ENCODE results near the gene KCTD3.

Gene KCTD3

GRCh38 chr1:215566556-215567490 lies at the start of gene KCTD3:
KCTD3 (plus strand) TSS chr1:215567304; CDS start chr1:215567686, 382 bp downstream.
- TF ChIP-seq CTCF (IDR thresholded peaks at IDR 0.05; ENCODE audit: borderline replicate concordance, control extremely low read depth, extremely low read depth, insufficient read depth, missing control alignments), result no peak
- in situ Hi-C loops (cut with MboI; ENCODE audit: low sequenced_read_pairs, unreplicated experiment), result no loop called here
- no peak for DNase-seq (ENCODE audit: low spot score)

- TF ChIP-seq CTCF (IDR thresholded peaks at IDR 0.05; ENCODE audit: borderline replicate concordance, control extremely low read depth, extremely low read depth, insufficient read depth, missing control alignments), result no peak
- in situ Hi-C loops (cut with MboI; ENCODE audit: low sequenced_read_pairs, unreplicated experiment), result loop anchor here (25.0 kb wide), 1 partner anchor 855 kb away; no protein-coding TSS in a partner anchor
- no peak for DNase-seq (ENCODE audit: low spot score)
These were observed 49.6 kb upstream of the KCTD3 start for GRCh38 chr1:215517441-215517891.

- no peak for TF ChIP-seq CTCF (IDR thresholded peaks at IDR 0.05; ENCODE audit: borderline replicate concordance, control extremely low read depth, extremely low read depth, insufficient read depth, missing control alignments)
- DNase-seq (ENCODE audit: low spot score), result no peak
- in situ Hi-C loops (cut with MboI; ENCODE audit: low sequenced_read_pairs, unreplicated experiment), result loop anchor here (25.0 kb wide), 1 partner anchor 856 kb away; no protein-coding TSS in a partner anchor
These were observed 48.5 kb upstream of the KCTD3 start for GRCh38 chr1:215518594-215518993.

GRCh38 chr1:215521279-215521678 lies 45.8 kb upstream of the KCTD3 start:
- in situ Hi-C loops (cut with MboI; ENCODE audit: low sequenced_read_pairs, unreplicated experiment), result loop anchor here (25.0 kb wide), 1 partner anchor 859 kb away; no protein-coding TSS in a partner anchor
- TF ChIP-seq CTCF (IDR thresholded peaks at IDR 0.05; ENCODE audit: borderline replicate concordance, control extremely low read depth, extremely low read depth, insufficient read depth, missing control alignments), result no peak

GRCh38 chr1:215523128-215523861 lies 43.8 kb upstream of the KCTD3 start:
- no peak for TF ChIP-seq CTCF (IDR thresholded peaks at IDR 0.05; ENCODE audit: borderline replicate concordance, control extremely low read depth, extremely low read depth, insufficient read depth, missing control alignments)
- DNase-seq (ENCODE audit: low spot score), result no peak
- in situ Hi-C loops (cut with MboI; ENCODE audit: low sequenced_read_pairs, unreplicated experiment), result loop anchor here (25.0 kb wide), 1 partner anchor 861 kb away; no protein-coding TSS in a partner anchor

More at GRCh38 chr1:215521279-215521678, 45.8 kb upstream of the KCTD3 start:
- DNase-seq (ENCODE audit: low spot score), result no peak

- no peak for TF ChIP-seq CTCF (IDR thresholded peaks at IDR 0.05; ENCODE audit: borderline replicate concordance, control extremely low read depth, extremely low read depth, insufficient read depth, missing control alignments)
- in situ Hi-C loops (cut with MboI; ENCODE audit: low sequenced_read_pairs, unreplicated experiment), result loop anchor here (25.0 kb wide), 1 partner anchor 862 kb away; no protein-coding TSS in a partner anchor
- DNase-seq (ENCODE audit: low spot score), result no peak
These were observed 43.2 kb upstream of the KCTD3 start for GRCh38 chr1:215523906-215524305.

Measured in GM13976 (cell line).